Activated CD4-positive, alpha-beta memory T cell treated with anti-CD3 and anti-CD28 coated beads, Interleukin-2, amount 10 ng/mL, durations not matched to agents 7 days and 5 days (primary cell): Measurements from ENCODE around the gene NOP16. TPM values are rescaled to one million over a fixed set of nuclear protein-coding genes. Genes with fewer than 3 reads are reported as not detected.

ENCODE experiments used
- CTCF ChIA-PET: fragments of 350-600 bp; sonication (Branson Sonifier 250); formaldehyde crosslinking; loops from one replicate; lab custom pipeline; 2021; ENCODE audit warnings: antibody characterized with exemption, inconsistent platforms; lab: Charles Lee
- POLR2A ChIA-PET: fragments of 350-600 bp; sonication (Branson Sonifier 250); formaldehyde crosslinking; loops from one replicate; lab custom pipeline; 2021; ENCODE audit warnings: antibody characterized with exemption; lab: Charles Lee
- DNase-seq: peaks from one replicate; pipeline ENCODE4 v3.0.0-alpha.2; 2020
- H3K27ac Mint-ChIP-seq: one replicate; pipeline ENCODE4 v1.8.0; 2021; ENCODE audit warnings: mild to moderate bottlenecking, mixed read lengths
- H3K27me3 Mint-ChIP-seq: one replicate; pipeline ENCODE4 v1.8.0; 2021; ENCODE audit warnings: mixed read lengths
- H3K36me3 Mint-ChIP-seq: one replicate; pipeline ENCODE4 v1.8.0; 2021; ENCODE audit warnings: low read depth, mixed read lengths
- H3K4me1 Mint-ChIP-seq: one replicate; pipeline ENCODE4 v1.8.0; 2021; ENCODE audit warnings: mixed read lengths
- H3K4me3 Mint-ChIP-seq: one replicate; pipeline ENCODE4 v1.8.0; 2021; ENCODE audit warnings: mild to moderate bottlenecking, mixed read lengths
- H3K9me3 Mint-ChIP-seq: one replicate; pipeline ENCODE4 v1.8.0; 2021; ENCODE audit warnings: mixed read lengths
- total RNA-seq, 2 experiments: library from RNA; stranded (reverse); gene quantifications; one replicate each; pipeline ENCODE4 v1.2.3, GENCODE V29; 2021

The NOP16 gene
- total RNA-seq, 2 experiments from 2014 or later, result 24.2 to 24.7 TPM

- CTCF ChIA-PET, result interaction anchor here (0.6 to 3.6 kb wide), 23 partner anchors 10 to 244 kb away, joined by 3 to 22 read pairs (median 5); partner anchors contain the start of genes FAF2 and RNF44
- Mint-ChIP-seq H3K27me3 (peaks cover 14% of the 10 kb centered on the region), H3K27ac (no peak overlapping the region), H3K9me3 (no peaks in the 10 kb centered on the region), H3K4me1 (peaks cover 35% of the 10 kb centered on the region), H3K36me3 (no peaks in the 10 kb centered on the region), H3K4me3 (peak overlapping the region; percentile 64)
- POLR2A ChIA-PET, result interaction anchor here (0.6 to 3.1 kb wide), 13 partner anchors 15 to 230 kb away, joined by 3 to 26 read pairs (median 4); partner anchors contain the start of genes FAF2, RNF44 and TSPAN17
- DNase-seq, result no peak
Measured at GRCh38 chr5:176416965-176417364, 28.6 kb upstream of the NOP16 start.

- peak within 1 kb of the TSS; percentile 71 for H3K27ac Mint-ChIP-seq
- H3K36me3 Mint-ChIP-seq, result no peaks in the 10 kb centered on the region
- H3K27me3 Mint-ChIP-seq, result peaks cover 10% of the 10 kb centered on the region
- CTCF ChIA-PET, result interaction anchor here (0.6 to 3.6 kb wide), 27 partner anchors 9 to 244 kb away, joined by 3 to 22 read pairs (median 4); partner anchors contain the start of genes FAF2 and RNF44
- H3K9me3 Mint-ChIP-seq, result no peaks in the 10 kb centered on the region
- POLR2A ChIA-PET, result interaction anchor here (0.6 to 3.1 kb wide), 19 partner anchors 10 to 241 kb away, joined by 3 to 26 read pairs (median 3); partner anchors contain the start of genes FAF2, RNF44 and TSPAN17
- peak within 1 kb of the TSS; percentile 82 for H3K4me3 Mint-ChIP-seq
- DNase-seq, result peak; percentile 91
- H3K4me1 Mint-ChIP-seq, result peaks cover 39% of the 10 kb centered on the region
Measured at GRCh38 chr5:176415952-176416924, 27.8 kb upstream of the NOP16 start, which contains the start of gene CLTB. TSS of gene CLTB (minus strand) at chr5:176416539. CDS start at chr5:176416363, 176 bp downstream.

GRCh38 chr5:176415240-176415951, 27.0 kb upstream of the NOP16 start:
- Mint-ChIP-seq H3K36me3 (no peaks in the 10 kb centered on the region), H3K27me3 (peaks cover 3% of the 10 kb centered on the region), H3K4me3 (peak overlapping the region; percentile 82), H3K4me1 (peaks cover 43% of the 10 kb centered on the region), H3K9me3 (no peaks in the 10 kb centered on the region), H3K27ac (peak overlapping the region; percentile 71)
- no peak for DNase-seq
- ChIA-PET POLR2A (interaction anchor here (0.9 to 3.1 kb wide), 11 partner anchors 9 to 242 kb away, joined by 3 to 26 read pairs (median 6); partner anchors contain the start of genes FAF2, RNF44 and TSPAN17), CTCF (interaction anchor here (0.9 to 3.6 kb wide), 10 partner anchors 33 to 158 kb away, joined by 3 to 22 read pairs (median 10); partner anchors contain the start of genes FAF2 and RNF44)

- H3K36me3 Mint-ChIP-seq, result peaks cover 5% of the 10 kb centered on the region
- ChIA-PET POLR2A (interaction anchor here (1.5 kb wide), 1 partner anchor 116 kb away, joined by 3 read pairs; no protein-coding TSS in a partner anchor), CTCF (interaction anchor here (1.1 to 3.6 kb wide), 4 partner anchors 34 to 159 kb away, joined by 3 to 22 read pairs (median 4); partner anchors contain the start of gene FAF2)
- no peak for DNase-seq
- no peaks in the 10 kb centered on the region for H3K27me3 Mint-ChIP-seq
- H3K4me1 Mint-ChIP-seq, result peaks cover 43% of the 10 kb centered on the region
- H3K4me3 Mint-ChIP-seq, result peak overlapping the region; percentile 82
- no peaks in the 10 kb centered on the region for H3K9me3 Mint-ChIP-seq
- H3K27ac Mint-ChIP-seq, result peak overlapping the region; percentile 3
Measured at GRCh38 chr5:176414704-176415103, 26.3 kb upstream of the NOP16 start.

- peaks cover 43% of the 10 kb centered on the region for H3K4me1 Mint-ChIP-seq
- ChIA-PET POLR2A (interaction anchor here (1.0 to 1.5 kb wide), 2 partner anchors 117 to 182 kb away, joined by 3 read pairs; no protein-coding TSS in a partner anchor), CTCF (interaction anchor here (1.1 kb wide), 1 partner anchor 160 kb away, joined by 3 read pairs; no protein-coding TSS in a partner anchor)
- H3K27ac Mint-ChIP-seq, result no peak overlapping the region
- H3K4me3 Mint-ChIP-seq, result no peak overlapping the region
- no peaks in the 10 kb centered on the region for H3K27me3 Mint-ChIP-seq
- peaks cover 6% of the 10 kb centered on the region for H3K36me3 Mint-ChIP-seq
- DNase-seq, result no peak
- no peaks in the 10 kb centered on the region for H3K9me3 Mint-ChIP-seq
Measured at GRCh38 chr5:176413709-176414191, 25.4 kb upstream of the NOP16 start.

GRCh38 chr5:176413255-176413565, 24.8 kb upstream of the NOP16 start:
- ChIA-PET POLR2A (interaction anchor here (1.0 to 1.5 kb wide), 2 partner anchors 118 to 183 kb away, joined by 3 read pairs; no protein-coding TSS in a partner anchor), CTCF (interaction anchor here (1.1 kb wide), 1 partner anchor 160 kb away, joined by 3 read pairs; no protein-coding TSS in a partner anchor)
- Mint-ChIP-seq H3K36me3 (peaks cover 6% of the 10 kb centered on the region), H3K4me3 (no peak overlapping the region), H3K4me1 (peaks cover 43% of the 10 kb centered on the region), H3K27ac (no peak overlapping the region), H3K9me3 (no peaks in the 10 kb centered on the region), H3K27me3 (no peaks in the 10 kb centered on the region)
- no peak for DNase-seq

GRCh38 chr5:176412517-176413254, 24.3 kb upstream of the NOP16 start:
- H3K4me3 Mint-ChIP-seq, result no peak overlapping the region
- H3K27ac Mint-ChIP-seq, result no peak overlapping the region
- CTCF ChIA-PET, result no interaction called here

GRCh38 chr5:176410486-176411180, 22.2 kb upstream of the NOP16 start:
- H3K9me3 Mint-ChIP-seq, result no peaks in the 10 kb centered on the region
- POLR2A ChIA-PET, result interaction anchor here (1.4 kb wide), 1 partner anchor 38 kb away, joined by 4 read pairs; the partner anchor contains the start of gene FAF2
- H3K36me3 Mint-ChIP-seq, result peaks cover 15% of the 10 kb centered on the region
- no peak overlapping the region for H3K27ac Mint-ChIP-seq
- H3K4me3 Mint-ChIP-seq, result no peak overlapping the region
- no peaks in the 10 kb centered on the region for H3K27me3 Mint-ChIP-seq
- CTCF ChIA-PET, result interaction anchor here (0.7 to 1.3 kb wide), 3 partner anchors 187 to 680 kb away, joined by 3 read pairs; no protein-coding TSS in a partner anchor
- no peak for DNase-seq
- H3K4me1 Mint-ChIP-seq, result peaks cover 34% of the 10 kb centered on the region

More at GRCh38 chr5:176412517-176413254, 24.3 kb upstream of the NOP16 start:
- Mint-ChIP-seq H3K9me3 (no peaks in the 10 kb centered on the region), H3K36me3 (peaks cover 9% of the 10 kb centered on the region), H3K27me3 (no peaks in the 10 kb centered on the region), H3K4me1 (peaks cover 43% of the 10 kb centered on the region)
- POLR2A ChIA-PET, result interaction anchor here (1.0 kb wide), 1 partner anchor 183 kb away, joined by 3 read pairs; no protein-coding TSS in a partner anchor
- DNase-seq, result no peak

GRCh38 chr5:176409765-176410164, 21.4 kb upstream of the NOP16 start:
- Mint-ChIP-seq H3K27ac (no peak overlapping the region), H3K4me3 (no peak overlapping the region), H3K36me3 (peaks cover 16% of the 10 kb centered on the region), H3K4me1 (peaks cover 25% of the 10 kb centered on the region), H3K27me3 (no peaks in the 10 kb centered on the region), H3K9me3 (no peaks in the 10 kb centered on the region)
- no peak for DNase-seq
- CTCF ChIA-PET, result interaction anchor here (0.6 to 1.3 kb wide), 4 partner anchors 188 to 679 kb away, joined by 3 read pairs; no protein-coding TSS in a partner anchor
- POLR2A ChIA-PET, result interaction anchor here (0.9 to 1.4 kb wide), 2 partner anchors 38 kb away, joined by 4 read pairs; partner anchors contain the start of gene FAF2

- no peak overlapping the region for H3K4me3 Mint-ChIP-seq
- no peak overlapping the region for H3K27ac Mint-ChIP-seq
- H3K27me3 Mint-ChIP-seq, result no peaks in the 10 kb centered on the region
- H3K36me3 Mint-ChIP-seq, result peaks cover 18% of the 10 kb centered on the region
- ChIA-PET CTCF (interaction anchor here (0.7 kb wide), 1 partner anchor 165 kb away, joined by 4 read pairs; no protein-coding TSS in a partner anchor), POLR2A (interaction anchor here (0.6 to 0.9 kb wide), 4 partner anchors 39 to 919 kb away, joined by 3 to 4 read pairs (median 3); no protein-coding TSS in a partner anchor)
- H3K4me1 Mint-ChIP-seq, result peaks cover 15% of the 10 kb centered on the region
- DNase-seq, result no peak
- H3K9me3 Mint-ChIP-seq, result no peaks in the 10 kb centered on the region
Measured at GRCh38 chr5:176408590-176408989, 20.2 kb upstream of the NOP16 start.
